Activated CD8-positive, alpha-beta T cell treated with anti-CD3 and anti-CD28 coated beads for 36 hours (primary cell): Measurements from ENCODE around the gene BRAP. TPM values are rescaled to one million over a fixed set of nuclear protein-coding genes. Genes with fewer than 3 reads are reported as not detected.

ENCODE experiments used
- ATAC-seq: fragments of 200-7000 bp; cut with Tn5 transposase; one replicate; pipeline ENCODE4 v1.10.0; 2021; ENCODE audit warnings: mild to moderate bottlenecking, moderate library complexity
- CTCF ChIA-PET: fragments of 350-600 bp; sonication (Branson Sonifier 250); formaldehyde crosslinking; loops from one replicate; lab custom pipeline; 2021; ENCODE audit warnings: antibody characterized with exemption; lab: Charles Lee
- POLR2A ChIA-PET: fragments of 350-600 bp; sonication (Branson Sonifier 250); formaldehyde crosslinking; loops from one replicate; lab custom pipeline; 2021; ENCODE audit warnings: antibody characterized with exemption; lab: Charles Lee
- DNase-seq: peaks from one replicate; pipeline ENCODE4 v3.0.0-alpha.2; 2020
- H3K27ac Mint-ChIP-seq: one replicate; pipeline ENCODE4 v1.8.0; 2021; ENCODE audit warnings: mild to moderate bottlenecking, mixed read lengths
- H3K27me3 Mint-ChIP-seq: one replicate; pipeline ENCODE4 v1.8.0; 2021; ENCODE audit warnings: mixed read lengths
- H3K36me3 Mint-ChIP-seq: one replicate; pipeline ENCODE4 v1.8.0; 2021; ENCODE audit warnings: low read depth, mixed read lengths
- H3K4me1 Mint-ChIP-seq: one replicate; pipeline ENCODE4 v1.8.0; 2021; ENCODE audit warnings: low read depth, mixed read lengths
- H3K4me3 Mint-ChIP-seq: one replicate; pipeline ENCODE4 v1.8.0; 2021; ENCODE audit warnings: mild to moderate bottlenecking, moderate library complexity, mixed read lengths
- H3K9me3 Mint-ChIP-seq: one replicate; pipeline ENCODE4 v1.8.0; 2021; ENCODE audit warnings: mixed read lengths
- intact Hi-C: fragments of 100-400 bp; cut with micrococcal nuclease; formaldehyde crosslinking; loops from one replicate; pipeline ENCODE4 v1.10.0; 2022
- total RNA-seq, 2 experiments: library from RNA; stranded (reverse); gene quantifications; one replicate each; pipeline ENCODE4 v1.2.3, GENCODE V29; 2021
- TF ChIP-seq, protein P1 (sequence below): fragments of 200-600 bp; IDR thresholded peaks from one replicate; pipeline ENCODE4 v1.8.0; 2022; ENCODE audit warnings: antibody characterized with exemption, mild to moderate bottlenecking

BRAP gene
- total RNA-seq, 2 experiments from 2014 or later = 16.3 to 16.9 TPM

GRCh38 chr12:111645433-111645832 is 40.3 kb downstream of the BRAP start:
- no peak for ATAC-seq
- Mint-ChIP-seq H3K9me3 (no peaks in the 10 kb centered on the region), H3K4me3 (no peak overlapping the region), H3K36me3 (peaks cover 22% of the 10 kb centered on the region), H3K27ac (no peak overlapping the region), H3K4me1 (no peaks in the 10 kb centered on the region), H3K27me3 (no peaks in the 10 kb centered on the region)
- intact Hi-C loops = no loop called here
- POLR2A ChIA-PET = no interaction called here
- CTCF ChIA-PET = no interaction called here
- DNase-seq = no peak
- TF ChIP-seq, protein P1, sequence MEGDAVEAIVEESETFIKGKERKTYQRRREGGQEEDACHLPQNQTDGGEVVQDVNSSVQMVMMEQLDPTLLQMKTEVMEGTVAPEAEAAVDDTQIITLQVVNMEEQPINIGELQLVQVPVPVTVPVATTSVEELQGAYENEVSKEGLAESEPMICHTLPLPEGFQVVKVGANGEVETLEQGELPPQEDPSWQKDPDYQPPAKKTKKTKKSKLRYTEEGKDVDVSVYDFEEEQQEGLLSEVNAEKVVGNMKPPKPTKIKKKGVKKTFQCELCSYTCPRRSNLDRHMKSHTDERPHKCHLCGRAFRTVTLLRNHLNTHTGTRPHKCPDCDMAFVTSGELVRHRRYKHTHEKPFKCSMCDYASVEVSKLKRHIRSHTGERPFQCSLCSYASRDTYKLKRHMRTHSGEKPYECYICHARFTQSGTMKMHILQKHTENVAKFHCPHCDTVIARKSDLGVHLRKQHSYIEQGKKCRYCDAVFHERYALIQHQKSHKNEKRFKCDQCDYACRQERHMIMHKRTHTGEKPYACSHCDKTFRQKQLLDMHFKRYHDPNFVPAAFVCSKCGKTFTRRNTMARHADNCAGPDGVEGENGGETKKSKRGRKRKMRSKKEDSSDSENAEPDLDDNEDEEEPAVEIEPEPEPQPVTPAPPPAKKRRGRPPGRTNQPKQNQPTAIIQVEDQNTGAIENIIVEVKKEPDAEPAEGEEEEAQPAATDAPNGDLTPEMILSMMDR = no peak

- POLR2A ChIA-PET = no interaction called here
- no peaks in the 10 kb centered on the region for H3K27me3 Mint-ChIP-seq
- peaks cover 19% of the 10 kb centered on the region for H3K36me3 Mint-ChIP-seq
- TF ChIP-seq, protein P1 = no peak
- CTCF ChIA-PET = no interaction called here
- H3K4me3 Mint-ChIP-seq = no peak overlapping the region
- H3K9me3 Mint-ChIP-seq = no peaks in the 10 kb centered on the region
- H3K4me1 Mint-ChIP-seq = no peaks in the 10 kb centered on the region
- ATAC-seq (no peak), DNase-seq (no peak)
- H3K27ac Mint-ChIP-seq = no peak overlapping the region
- intact Hi-C loops = no loop called here
Observed at GRCh38 chr12:111643427-111643826, 42.3 kb downstream of the BRAP start.

- no peak overlapping the region for H3K4me3 Mint-ChIP-seq
- H3K4me1 Mint-ChIP-seq = no peaks in the 10 kb centered on the region
- H3K9me3 Mint-ChIP-seq = no peaks in the 10 kb centered on the region
- TF ChIP-seq, protein P1 = no peak
- no peak overlapping the region for H3K27ac Mint-ChIP-seq
- no peaks in the 10 kb centered on the region for H3K27me3 Mint-ChIP-seq
- ChIA-PET POLR2A (no interaction called here), CTCF (no interaction called here)
- ATAC-seq = no peak
- no peak for DNase-seq
- H3K36me3 Mint-ChIP-seq = peaks cover 19% of the 10 kb centered on the region
- intact Hi-C loops = no loop called here
Observed at GRCh38 chr12:111642681-111643426, 42.9 kb downstream of the BRAP start.

DNA sequence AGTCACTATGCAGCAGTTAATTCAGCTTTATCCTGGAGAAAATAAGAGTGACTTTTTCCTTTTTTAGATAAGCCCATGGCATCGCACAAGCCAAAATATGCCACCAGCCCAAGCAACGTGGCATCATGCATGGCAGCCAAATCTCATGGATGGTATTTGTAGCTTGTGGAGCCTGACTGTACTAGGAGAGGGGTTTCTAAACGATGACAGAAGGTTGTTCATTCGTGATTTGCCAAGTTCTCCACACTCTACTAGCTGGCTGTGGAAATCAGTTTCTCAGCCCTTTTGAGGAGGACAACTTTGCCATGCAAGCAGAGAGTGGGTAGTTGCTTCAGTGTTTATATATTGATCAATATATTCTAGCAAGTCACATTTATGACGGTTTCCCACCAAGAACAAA is 45.2 kb downstream of the BRAP start:
- no peak for DNase-seq
- CTCF ChIA-PET = no interaction called here
- Mint-ChIP-seq H3K4me1 (peaks cover under 1% of the 10 kb centered on the region), H3K27me3 (no peaks in the 10 kb centered on the region), H3K9me3 (no peaks in the 10 kb centered on the region), H3K36me3 (peaks cover 11% of the 10 kb centered on the region), H3K4me3 (no peak overlapping the region), H3K27ac (no peak overlapping the region)
- POLR2A ChIA-PET = interaction anchor here (1.3 kb wide), 1 partner anchor 46 kb away, joined by 3 read pairs; the partner anchor contains the start of genes ACAD10 and BRAP
- ATAC-seq = no peak
- intact Hi-C loops = no loop called here
- TF ChIP-seq, protein P1 = no peak

DNA sequence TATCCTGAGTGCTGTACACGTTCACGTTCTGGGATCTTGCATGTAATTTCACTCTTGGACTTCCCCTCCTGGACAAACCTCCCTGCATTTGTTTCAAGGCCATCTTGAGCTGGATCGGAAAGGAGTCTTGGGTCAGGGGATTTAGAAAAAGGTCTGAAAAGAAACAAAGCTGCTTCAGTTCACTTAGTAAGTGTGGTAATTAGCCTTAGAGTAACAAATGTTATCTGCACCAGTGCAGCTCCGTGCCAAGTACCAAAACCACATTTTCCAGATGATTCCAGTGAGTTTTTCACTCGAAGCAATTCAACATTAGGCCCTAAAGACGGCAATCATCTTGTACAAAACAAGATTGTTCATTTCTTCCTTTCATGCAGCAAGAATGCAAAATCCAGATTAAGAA is 47.2 kb downstream of the BRAP start:
- intact Hi-C loops = no loop called here
- Mint-ChIP-seq H3K4me3 (no peak overlapping the region), H3K27me3 (no peaks in the 10 kb centered on the region), H3K36me3 (peaks cover 7% of the 10 kb centered on the region), H3K27ac (no peak overlapping the region), H3K4me1 (peaks cover 2% of the 10 kb centered on the region), H3K9me3 (no peaks in the 10 kb centered on the region)
- ATAC-seq (no peak), DNase-seq (no peak)
- TF ChIP-seq, protein P1 = no peak
- POLR2A ChIA-PET = no interaction called here
- CTCF ChIA-PET = interaction anchor here (0.6 kb wide), 1 partner anchor 308 kb away, joined by 3 read pairs; no protein-coding TSS in a partner anchor
